ENCODE results near the gene ARMC9. TPM values are rescaled to one million over a fixed set of nuclear protein-coding genes. Genes with fewer than 3 reads are reported as not detected.
"Not testable (repeated sequence)": the region's sequence is repeated elsewhere in the genome, so short reads cannot be mapped to it uniquely, and the experiment has no call there.

Gene ARMC9
- total and polyA plus RNA-seq, 5 donors from 2014 or later = 0.11 to 0.92 (median 0.15) TPM; not detected in 2

DNA sequence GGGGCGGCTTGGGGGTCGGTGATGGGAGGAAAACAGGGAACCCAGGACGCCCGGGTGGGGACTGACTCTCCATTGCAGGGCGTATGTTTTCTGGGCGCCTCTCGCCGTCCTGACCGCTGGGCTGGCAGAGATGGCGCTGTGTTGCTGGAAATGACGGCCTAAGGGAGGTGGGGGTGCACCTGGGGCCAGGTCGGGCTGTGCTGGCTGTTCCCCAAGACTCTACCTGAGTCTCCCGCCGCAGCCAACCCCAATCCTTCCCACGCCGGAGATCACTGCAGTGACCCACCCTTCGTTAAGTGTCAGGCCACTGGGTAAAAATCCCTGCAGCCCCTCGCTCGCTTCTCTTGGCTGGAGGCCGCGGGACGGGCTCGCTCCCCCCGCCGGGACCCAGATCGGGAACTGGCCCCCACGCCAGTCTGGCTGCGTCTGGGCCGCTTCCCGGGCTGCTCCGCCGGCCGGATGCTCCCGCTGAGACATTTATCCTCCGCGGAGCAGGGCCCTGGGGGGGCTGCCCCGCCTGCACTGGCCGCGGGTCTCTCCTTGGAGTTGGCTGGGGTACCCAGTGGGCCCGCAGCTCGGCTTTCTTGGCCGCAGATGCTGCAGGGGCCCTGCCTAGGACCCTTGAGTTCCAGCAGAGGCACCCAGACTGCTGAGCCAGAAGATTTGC lies 7.8 kb upstream of the ARMC9 start:
- Histone ChIP-seq H3K36me3 (ENCODE audit: control insufficient read depth, insufficient read depth, low read length) (no peaks in the 10 kb centered on the region), H3K4me1 (ENCODE audit: control insufficient read depth, insufficient read depth, low read length, poor library complexity, severe bottlenecking) (no peaks in the 10 kb centered on the region), H3K27ac (ENCODE audit: insufficient read depth, low read length, poor library complexity, severe bottlenecking) (no peak overlapping the region), H3K9me3 (ENCODE audit: control insufficient read depth in 2 of 2, low read length in 2 of 2) (no peaks in the 10 kb centered on the region), H3K4me3 (ENCODE audit: low read depth, low read length) (no peak overlapping the region), H3K27me3 (ENCODE audit: control insufficient read depth, insufficient read depth, low read length) (peaks cover 3% of the 10 kb centered on the region)
- Mint-ChIP-seq H3K9me3 (no peaks in the 10 kb centered on the region), H3K36me3 (no peaks in the 10 kb centered on the region), H3K4me3 (no peak overlapping the region), H3K4me1 (peaks cover 0 to 2% (median 0%) of the 10 kb centered on the region in 4 donors), H3K27me3 (peaks cover 43% of the 10 kb centered on the region), H3K27ac (no peak overlapping the region)
- ATAC-seq (ENCODE audit: low read depth in 2 of 2) = no peak
- DNase-seq = no peak

GRCh38 chr2:231191896-231192872 lies 6.2 kb upstream of the ARMC9 start:
- Histone ChIP-seq H3K4me1 (ENCODE audit: control insufficient read depth, insufficient read depth, low read length, poor library complexity, severe bottlenecking) (no peaks in the 10 kb centered on the region), H3K36me3 (ENCODE audit: control insufficient read depth, insufficient read depth, low read length) (no peaks in the 10 kb centered on the region), H3K9me3 (ENCODE audit: control insufficient read depth in 2 of 2, low read length in 2 of 2) (no peaks in the 10 kb centered on the region), H3K27me3 (ENCODE audit: control insufficient read depth, insufficient read depth, low read length) (peaks cover 5% of the 10 kb centered on the region), H3K27ac (ENCODE audit: insufficient read depth, low read length, poor library complexity, severe bottlenecking) (no peak overlapping the region), H3K4me3 (ENCODE audit: low read depth, low read length) (no peak overlapping the region)
- Mint-ChIP-seq H3K9me3 (peaks cover 0 to 1% (median 0%) of the 10 kb centered on the region in 7 donors), H3K4me1 (peaks cover 0 to 2% (median 0%) of the 10 kb centered on the region in 4 donors), H3K4me3 (no peak overlapping the region), H3K36me3 (no peaks in the 10 kb centered on the region), H3K27ac (no peak overlapping the region), H3K27me3 (peaks cover 58% of the 10 kb centered on the region)
- ATAC-seq (ENCODE audit: low read depth in 2 of 2) = no peak
- no peak for DNase-seq

- H3K36me3 Mint-ChIP-seq = no peaks in the 10 kb centered on the region
- Histone ChIP-seq H3K27ac (ENCODE audit: insufficient read depth, low read length, poor library complexity, severe bottlenecking) (no peak overlapping the region), H3K9me3 (ENCODE audit: control insufficient read depth in 2 of 2, low read length in 2 of 2) (no peaks in the 10 kb centered on the region), H3K4me3 (ENCODE audit: low read depth, low read length) (no peak overlapping the region), H3K36me3 (ENCODE audit: control insufficient read depth, insufficient read depth, low read length) (no peaks in the 10 kb centered on the region), H3K4me1 (ENCODE audit: control insufficient read depth, insufficient read depth, low read length, poor library complexity, severe bottlenecking) (peaks cover 6% of the 10 kb centered on the region), H3K27me3 (ENCODE audit: control insufficient read depth, insufficient read depth, low read length) (peaks cover 5% of the 10 kb centered on the region)
- H3K27ac Mint-ChIP-seq = no peak overlapping the region
- no peak overlapping the region for H3K4me3 Mint-ChIP-seq
- peaks cover 0 to 1% (median 0%) of the 10 kb centered on the region in 7 donors for H3K9me3 Mint-ChIP-seq
- H3K4me1 Mint-ChIP-seq = peaks cover 0 to 8% (median 3%) of the 10 kb centered on the region in 4 donors
- peaks cover 62% of the 10 kb centered on the region for H3K27me3 Mint-ChIP-seq
- ATAC-seq (ENCODE audit: low read depth in 2 of 2) (no peak), DNase-seq (no peak)
Observed at GRCh38 chr2:231193216-231193615, 5.2 kb upstream of the ARMC9 start.

DNA sequence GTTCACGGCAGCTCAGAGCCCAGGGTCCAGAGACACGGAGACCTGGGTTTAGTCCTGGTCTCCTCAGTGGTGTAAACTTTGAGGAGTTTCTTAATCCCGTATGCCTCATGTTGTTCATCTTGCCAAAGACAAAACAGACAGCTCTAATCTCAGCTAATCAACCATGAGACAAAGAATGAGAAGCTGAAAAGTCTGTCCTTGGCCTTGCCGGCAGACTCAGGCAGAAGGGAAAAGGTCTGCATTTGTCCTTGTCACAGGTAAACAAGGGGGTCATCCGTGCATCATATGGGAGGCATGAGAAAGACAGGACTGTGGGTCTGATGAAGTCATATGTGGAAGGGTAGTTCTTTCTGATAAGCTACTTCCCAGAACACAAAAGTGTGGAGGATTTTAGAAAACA lies 1.8 kb upstream of the ARMC9 start:
- H3K4me3 ChIP-seq (ENCODE audit: low read depth, low read length) = no peak overlapping the region
- Mint-ChIP-seq H3K36me3 (no peaks in the 10 kb centered on the region), H3K4me3 (peak overlapping the region; percentile 30 to 74 (median 56)), H3K4me1 (peaks cover 0 to 15% (median 3%) of the 10 kb centered on the region in 4 donors), H3K27ac (peak overlapping the region in 1 of 3 donors; percentile 63), H3K9me3 (peaks cover 0 to 1% (median 0%) of the 10 kb centered on the region in 7 donors), H3K27me3 (peaks cover 67% of the 10 kb centered on the region)
- DNase-seq (no peak), ATAC-seq (ENCODE audit: low read depth in 2 of 2) (no peak)
- H3K9me3 ChIP-seq (ENCODE audit: control insufficient read depth in 2 of 2, low read length in 2 of 2) = no peaks in the 10 kb centered on the region
- H3K36me3 ChIP-seq (ENCODE audit: control insufficient read depth, insufficient read depth, low read length) = no peaks in the 10 kb centered on the region
- H3K27ac ChIP-seq (ENCODE audit: insufficient read depth, low read length, poor library complexity, severe bottlenecking) = no peak overlapping the region
- H3K27me3 ChIP-seq (ENCODE audit: control insufficient read depth, insufficient read depth, low read length) = peaks cover 5% of the 10 kb centered on the region
- H3K4me1 ChIP-seq (ENCODE audit: control insufficient read depth, insufficient read depth, low read length, poor library complexity, severe bottlenecking) = peaks cover 13% of the 10 kb centered on the region

DNA sequence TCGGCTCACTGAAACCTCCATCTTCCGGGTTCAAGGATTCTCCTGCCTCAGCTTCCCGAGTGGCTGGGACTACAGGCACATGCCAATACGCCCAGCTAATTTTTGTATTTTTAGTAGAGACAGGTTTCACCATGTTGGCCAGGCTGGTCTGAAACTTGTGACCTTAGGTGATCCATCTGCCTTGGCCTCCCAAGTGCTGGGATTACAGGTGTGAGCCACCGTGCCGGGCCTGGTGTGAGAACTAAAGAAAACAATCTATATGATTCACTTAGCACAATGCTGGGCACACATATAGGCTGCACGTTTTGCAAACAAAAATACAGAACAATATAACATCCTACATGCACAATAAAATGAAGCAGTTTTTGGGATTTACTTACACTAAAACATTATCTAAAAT lies 1.2 kb upstream of the ARMC9 start:
- H3K9me3 ChIP-seq (ENCODE audit: control insufficient read depth in 2 of 2, low read length in 2 of 2); ATAC-seq (ENCODE audit: low read depth in 2 of 2); H3K36me3 Mint-ChIP-seq; H3K27me3 ChIP-seq (ENCODE audit: control insufficient read depth, insufficient read depth, low read length); H3K4me3 ChIP-seq (ENCODE audit: low read depth, low read length); H3K9me3 Mint-ChIP-seq; H3K27ac ChIP-seq (ENCODE audit: insufficient read depth, low read length, poor library complexity, severe bottlenecking); DNase-seq; H3K36me3 ChIP-seq (ENCODE audit: control insufficient read depth, insufficient read depth, low read length): not testable (repeated sequence)
- H3K4me1 Mint-ChIP-seq = peaks cover 0 to 15% (median 3%) of the 10 kb centered on the region in 4 donors
- peak overlapping the region in 1 of 3 donors; percentile 83 for H3K27ac Mint-ChIP-seq
- H3K4me1 ChIP-seq (ENCODE audit: control insufficient read depth, insufficient read depth, low read length, poor library complexity, severe bottlenecking) = peaks cover 13% of the 10 kb centered on the region
- peaks cover 66% of the 10 kb centered on the region for H3K27me3 Mint-ChIP-seq
- peak overlapping the region; percentile 83 to 97 (median 92) for H3K4me3 Mint-ChIP-seq

GRCh38 chr2:231197706-231198290 lies 633 bp upstream of the ARMC9 start:
- H3K4me1 ChIP-seq (ENCODE audit: control insufficient read depth, insufficient read depth, low read length, poor library complexity, severe bottlenecking) = peaks cover 13% of the 10 kb centered on the region
- Mint-ChIP-seq H3K27ac (peak overlapping the region in 2 of 3 donors; percentile 31 to 83), H3K4me1 (peaks cover 0 to 15% (median 3%) of the 10 kb centered on the region in 4 donors), H3K4me3 (peak overlapping the region; percentile 83 to 97 (median 92)), H3K36me3 (no peaks in the 10 kb centered on the region), H3K27me3 (peaks cover 62% of the 10 kb centered on the region), H3K9me3 (peaks cover 0 to 1% (median 0%) of the 10 kb centered on the region in 7 donors)
- no peaks in the 10 kb centered on the region for H3K9me3 ChIP-seq (ENCODE audit: control insufficient read depth in 2 of 2, low read length in 2 of 2)
- H3K27me3 ChIP-seq (ENCODE audit: control insufficient read depth, insufficient read depth, low read length) = peaks cover 5% of the 10 kb centered on the region
- DNase-seq = peak in 1 of 3 donors; percentile 1
- ATAC-seq (ENCODE audit: low read depth in 2 of 2) = peak in 1 of 2 donors; percentile 6
- no peak overlapping the region for H3K27ac ChIP-seq (ENCODE audit: insufficient read depth, low read length, poor library complexity, severe bottlenecking)
- peak overlapping the region; percentile 92 for H3K4me3 ChIP-seq (ENCODE audit: low read depth, low read length)
- no peaks in the 10 kb centered on the region for H3K36me3 ChIP-seq (ENCODE audit: control insufficient read depth, insufficient read depth, low read length)

- no peaks in the 10 kb centered on the region for H3K36me3 ChIP-seq (ENCODE audit: control insufficient read depth, insufficient read depth, low read length)
- H3K27me3 ChIP-seq (ENCODE audit: control insufficient read depth, insufficient read depth, low read length) = peaks cover 5% of the 10 kb centered on the region
- Mint-ChIP-seq H3K27ac (peak overlapping the region in 1 of 3 donors; percentile 77), H3K9me3 (peaks cover 0 to 3% (median 0%) of the 10 kb centered on the region in 7 donors), H3K36me3 (no peaks in the 10 kb centered on the region), H3K4me1 (peaks cover 0 to 15% (median 3%) of the 10 kb centered on the region in 4 donors), H3K4me3 (peak overlapping the region; percentile 84 to 92 (median 90)), H3K27me3 (peaks cover 55% of the 10 kb centered on the region)
- peak overlapping the region; percentile 26 for H3K4me3 ChIP-seq (ENCODE audit: low read depth, low read length)
- H3K4me1 ChIP-seq (ENCODE audit: control insufficient read depth, insufficient read depth, low read length, poor library complexity, severe bottlenecking) = peaks cover 13% of the 10 kb centered on the region
- H3K9me3 ChIP-seq (ENCODE audit: control insufficient read depth in 2 of 2, low read length in 2 of 2) = no peaks in the 10 kb centered on the region
- DNase-seq = no peak
- no peak for ATAC-seq (ENCODE audit: low read depth in 2 of 2)
- no peak overlapping the region for H3K27ac ChIP-seq (ENCODE audit: insufficient read depth, low read length, poor library complexity, severe bottlenecking)
Observed at GRCh38 chr2:231199219-231199618, 788 bp downstream of the ARMC9 start.

Data from CD4-positive, CD25-positive, alpha-beta regulatory T cell (primary cell).